HG03354 (cell line): ENCODE data around the gene AMER3.
A peak's percentile ranks its signal among the peaks of the same experiment; 100 is the strongest.
"Not testable (repeated sequence)": the region's sequence is repeated elsewhere in the genome, so short reads cannot be mapped to it uniquely, and the experiment has no call there.

Experiments
- ATAC-seq: cut with Tn5 transposase; IDR thresholded peaks from one replicate; pipeline ENCODE4 v1.9.1; 2021; ENCODE audit warnings: mild to moderate bottlenecking; ENCODE audit not compliant: unreplicated experiment, poor library complexity, severe bottlenecking

AMER3 gene, protein sequence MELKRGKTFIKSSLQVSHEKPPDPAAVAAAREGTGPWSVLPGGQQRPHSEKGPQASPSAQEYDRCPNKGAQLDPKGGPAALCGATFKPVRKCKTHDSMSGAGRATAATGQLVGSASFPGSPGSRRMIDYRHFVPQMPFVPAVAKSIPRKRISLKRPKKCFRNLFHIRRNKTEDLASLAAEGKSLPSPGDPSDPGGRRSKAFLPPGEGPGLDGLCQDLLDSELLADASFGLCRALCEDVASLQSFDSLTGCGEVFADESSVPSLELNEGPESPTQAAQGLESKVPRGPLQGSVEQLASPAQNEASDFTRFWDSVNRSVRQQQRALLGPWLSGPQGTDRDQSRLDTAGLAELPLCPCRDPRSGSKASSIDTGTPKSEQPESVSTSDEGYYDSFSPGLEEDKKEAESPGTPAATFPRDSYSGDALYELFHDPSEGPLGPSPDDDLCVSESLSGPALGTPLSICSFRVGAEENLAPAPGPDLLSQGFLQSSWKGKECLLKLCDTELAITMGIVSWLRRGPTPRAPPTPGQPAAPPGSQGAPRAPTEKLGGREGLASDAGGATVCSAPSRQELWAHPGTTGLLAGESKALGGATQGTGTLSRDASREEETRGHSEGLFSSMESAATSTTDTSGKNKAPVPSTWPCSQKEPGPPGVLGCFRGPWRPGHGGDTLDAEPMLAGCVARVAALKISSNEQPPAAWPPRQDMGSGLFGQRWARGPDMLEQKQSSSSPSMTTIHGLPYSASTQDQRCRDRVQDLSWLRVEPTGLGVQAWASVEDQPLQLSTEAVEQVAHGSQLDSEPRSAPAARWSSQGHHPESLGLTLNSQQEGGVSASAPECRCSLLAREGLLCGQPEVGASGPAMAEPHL

DNA sequence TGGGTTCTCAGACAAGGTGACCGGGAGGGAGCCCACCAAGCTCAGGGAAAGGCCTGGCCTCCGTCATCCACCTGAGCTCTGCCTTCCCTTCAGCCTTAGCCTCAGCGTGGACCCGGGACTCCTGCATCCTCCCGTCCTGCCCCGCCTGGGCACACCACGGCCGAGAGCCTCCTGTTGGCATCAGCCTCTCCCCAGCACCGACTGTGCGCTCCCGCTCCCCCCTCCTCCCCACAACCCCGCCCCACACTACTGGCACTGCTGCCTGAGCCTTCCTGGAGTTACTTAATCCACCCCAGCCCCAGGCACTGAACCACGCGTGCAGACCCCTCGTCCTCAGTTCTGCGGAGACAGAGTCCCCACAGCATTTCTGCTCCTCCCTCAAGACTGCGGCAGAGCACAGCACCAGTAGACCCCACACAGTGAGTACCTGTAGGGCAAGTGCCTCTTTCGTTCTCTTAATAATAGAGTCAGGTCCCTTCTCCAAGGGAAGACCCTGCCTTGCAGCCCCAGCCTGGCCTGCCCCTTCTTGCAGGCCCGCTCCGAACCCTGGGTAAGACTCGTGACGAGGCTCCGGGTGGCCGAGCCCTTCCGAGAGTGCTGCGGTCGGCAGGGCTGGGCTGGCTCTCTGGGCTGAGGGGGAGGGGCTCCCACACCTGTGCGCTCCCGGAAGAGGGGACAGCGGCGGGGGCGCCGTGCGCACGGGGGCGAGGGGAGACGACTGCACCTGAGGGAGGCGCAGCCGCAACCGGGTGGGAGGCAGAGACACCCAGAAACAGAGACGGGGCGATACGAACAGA, at the start of gene AMER3:
TSS of gene AMER3 (plus strand) at position 285 of the 797 bp plus-strand sequence. CDS start 6,533 bp downstream, outside the sequence.
- peak; percentile 55 for ATAC-seq

DNA sequence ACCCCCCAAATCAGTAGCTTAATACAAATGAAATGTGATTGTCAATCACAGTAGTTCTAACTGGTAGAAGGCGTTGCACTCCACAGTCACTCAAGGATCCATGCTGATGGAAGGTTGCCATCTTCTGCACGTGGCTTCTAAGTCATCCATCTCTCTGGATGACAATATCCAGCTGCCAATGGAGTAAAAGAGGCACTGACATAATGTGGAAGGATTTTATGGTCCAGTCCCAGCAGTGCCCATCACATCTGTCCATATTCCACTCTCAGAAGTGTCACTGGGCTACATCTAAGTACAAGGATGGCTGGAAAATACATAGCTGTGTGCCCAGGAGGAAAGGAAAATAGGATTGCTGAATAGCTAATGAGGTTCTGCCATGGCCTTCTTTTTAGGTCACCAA, 40.5 kb upstream of the AMER3 start:
- ATAC-seq, result not testable (repeated sequence)

DNA sequence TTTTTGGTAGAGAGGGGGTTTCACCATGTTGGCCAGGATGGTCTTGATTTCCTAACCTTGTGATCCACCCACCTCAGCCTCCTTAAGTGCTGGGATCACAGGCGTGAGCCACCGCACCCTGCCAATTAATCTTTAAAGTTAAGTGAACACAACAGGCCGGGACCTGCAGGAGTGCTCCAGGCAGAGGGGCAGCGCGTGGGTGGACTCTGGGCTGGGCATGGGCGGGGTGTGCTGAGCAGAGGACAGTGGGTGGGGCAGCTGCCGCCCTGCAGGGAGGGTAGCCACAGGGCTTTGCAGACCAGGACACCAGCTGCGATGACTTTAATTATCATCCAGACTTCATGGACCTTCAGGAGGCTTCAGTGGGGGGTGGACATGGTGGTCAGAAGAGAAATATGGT, 35.3 kb upstream of the AMER3 start:
- no peak for ATAC-seq

DNA sequence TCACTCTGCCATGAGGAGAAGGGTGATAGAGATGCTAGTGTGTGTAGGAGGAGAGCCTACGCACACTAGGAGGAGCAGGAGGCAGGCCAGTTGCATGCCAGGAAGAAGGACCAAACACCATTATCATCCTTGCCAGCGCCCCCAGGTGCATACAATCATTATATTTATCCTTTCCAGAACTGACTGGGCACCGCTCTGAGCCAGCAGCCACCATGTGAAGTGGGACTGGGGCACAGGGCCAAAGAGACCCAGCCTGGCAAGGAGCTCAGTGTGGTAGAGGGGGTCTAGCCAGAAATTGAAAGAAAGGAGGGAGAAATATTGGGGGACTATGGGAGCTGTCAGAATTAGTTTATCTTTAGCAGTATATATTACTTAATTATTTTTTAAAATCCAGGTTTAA, 34.8 kb upstream of the AMER3 start:
- no peak for ATAC-seq

DNA sequence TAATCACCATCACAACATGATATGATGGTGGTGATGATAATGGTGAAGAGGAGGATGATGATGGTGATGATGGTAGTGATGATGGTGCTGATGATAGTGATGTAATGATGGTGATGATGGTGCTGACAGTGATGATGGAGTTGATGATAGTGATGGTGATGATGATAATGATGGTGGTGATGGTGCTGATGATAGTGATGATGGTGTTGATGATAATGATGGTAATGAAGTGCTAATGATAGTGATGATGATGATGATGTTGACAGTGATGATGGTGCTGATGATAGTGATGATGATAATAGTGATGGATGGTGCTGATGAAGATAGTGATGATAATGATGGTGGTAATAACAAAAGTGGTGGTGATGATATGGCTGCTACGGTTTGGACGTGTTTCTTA, 30.9 kb upstream of the AMER3 start:
- no peak for ATAC-seq

DNA sequence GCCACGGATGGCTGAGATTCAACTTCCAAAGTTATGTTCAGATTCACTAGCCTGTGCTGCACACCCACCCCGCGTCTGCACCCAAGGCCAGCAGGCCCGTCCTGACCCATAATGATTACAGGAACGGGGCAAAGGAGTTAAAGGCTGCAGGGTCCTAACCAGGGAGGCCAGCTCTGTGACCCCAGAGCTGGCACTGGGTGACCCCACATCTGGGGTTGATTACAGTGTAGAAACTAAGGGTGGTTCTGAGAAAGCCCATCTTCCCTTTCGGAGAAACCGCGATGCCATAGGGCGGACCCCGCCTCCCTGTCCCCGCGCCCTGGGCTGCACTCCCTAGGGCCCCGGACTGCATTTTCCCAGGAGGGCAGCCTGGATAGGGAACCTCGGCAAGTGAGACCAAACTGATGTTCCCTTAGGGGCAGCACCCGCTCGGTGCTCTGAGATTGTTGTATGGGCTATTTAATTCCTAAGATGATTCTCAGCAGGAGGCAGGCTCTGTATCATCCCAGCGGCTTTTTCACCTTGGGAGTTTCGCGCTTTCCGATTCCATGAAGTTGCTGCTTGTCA, 28.6 kb upstream of the AMER3 start:
- ATAC-seq, result no peak

DNA sequence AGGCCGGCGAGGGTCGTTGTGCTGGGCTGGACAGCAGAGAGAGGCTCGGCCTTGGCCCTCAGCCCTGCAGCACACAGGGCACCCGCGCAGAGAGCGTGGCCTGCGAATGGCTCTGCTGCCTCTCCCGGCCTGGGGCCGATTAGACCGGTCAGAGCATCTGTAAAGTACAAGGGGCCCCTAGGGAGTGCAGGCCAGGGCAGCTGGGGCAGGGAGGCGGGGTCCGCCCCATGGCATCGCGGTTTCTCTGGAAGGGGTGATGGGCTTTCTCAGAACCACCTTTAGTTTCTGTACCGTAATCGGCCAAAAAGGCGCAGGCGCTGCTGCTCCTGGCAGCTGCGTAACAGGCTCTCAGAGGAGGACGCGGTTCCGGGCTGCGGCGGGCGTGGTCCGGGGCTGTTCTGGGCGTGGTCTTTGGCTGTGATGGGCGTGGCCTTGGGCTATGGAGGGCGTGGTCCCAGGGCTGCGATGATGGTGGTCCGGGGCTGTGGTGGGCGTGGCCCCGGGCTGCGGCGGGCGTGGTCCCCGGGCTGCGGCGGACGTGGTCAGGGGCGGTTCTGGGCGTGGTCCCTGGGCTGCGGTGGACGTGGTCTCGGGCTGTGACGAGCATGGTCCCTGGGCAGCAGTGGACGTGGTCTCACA, 27.9 kb upstream of the AMER3 start:
- ATAC-seq, result peak; percentile 97

DNA sequence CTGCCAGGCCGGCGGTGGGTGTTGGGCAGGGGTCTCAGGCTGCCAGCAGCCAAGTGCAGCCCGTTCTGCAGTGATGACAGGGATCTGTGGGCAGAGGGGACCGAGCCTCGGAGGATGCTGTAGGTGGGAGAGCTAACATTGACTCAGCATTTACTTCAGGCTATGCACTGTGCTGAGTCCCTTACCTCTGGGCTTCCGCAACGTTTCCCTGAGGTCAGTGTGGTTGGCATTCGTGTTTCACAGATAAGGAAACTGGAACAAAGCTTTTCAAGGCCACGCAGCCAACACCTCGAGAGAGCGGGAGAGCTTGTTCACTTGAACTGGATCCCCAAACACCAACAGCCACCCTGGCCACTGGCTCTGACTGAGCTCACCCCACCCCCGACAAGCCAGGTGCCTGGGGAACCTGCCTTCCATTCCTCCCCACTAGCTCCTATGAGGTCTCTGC, 27.3 kb upstream of the AMER3 start:
- peak; percentile 15 for ATAC-seq

DNA sequence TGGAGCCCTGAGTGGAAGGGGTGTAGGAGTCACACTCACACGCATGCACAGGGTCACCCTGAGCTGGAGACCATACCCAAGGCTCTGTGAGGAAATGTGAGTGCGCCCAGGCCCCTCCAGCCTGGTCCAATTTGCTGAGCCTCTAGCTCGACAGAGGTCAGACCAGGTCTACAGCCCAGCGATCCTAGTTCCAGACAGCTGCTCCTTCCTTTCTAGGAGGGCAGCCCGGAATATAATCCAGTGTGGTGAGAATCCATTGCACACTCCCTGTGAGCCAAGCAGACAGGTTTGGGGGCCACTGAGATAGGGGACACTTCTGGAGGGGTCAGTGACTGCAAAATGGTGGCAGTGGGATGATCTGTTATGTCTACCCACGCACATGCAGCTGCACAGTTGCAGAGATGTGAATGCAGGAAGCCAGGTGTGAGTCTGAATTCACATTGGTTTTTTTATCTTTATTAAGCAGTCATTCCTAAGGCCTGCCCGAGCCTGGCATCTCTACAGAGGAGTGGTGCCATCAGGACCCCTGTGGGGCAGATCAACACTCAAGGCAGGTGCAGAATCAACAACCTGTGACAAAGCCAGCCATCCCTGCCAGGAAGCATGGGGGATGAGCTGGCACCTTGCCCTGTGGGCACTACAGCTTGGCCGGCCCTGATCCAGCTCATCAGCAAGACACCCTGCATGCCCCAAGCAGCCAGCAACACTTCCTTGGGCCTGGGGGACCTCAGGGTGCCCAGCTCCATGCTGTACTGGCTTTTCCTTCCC, 26.6 kb upstream of the AMER3 start, which contains the start of gene GPR148:
TSS of gene GPR148 (plus strand) at position 522 of the 768 bp plus-strand sequence. CDS start at position 604, 82 bp downstream.
- no peak for ATAC-seq

DNA sequence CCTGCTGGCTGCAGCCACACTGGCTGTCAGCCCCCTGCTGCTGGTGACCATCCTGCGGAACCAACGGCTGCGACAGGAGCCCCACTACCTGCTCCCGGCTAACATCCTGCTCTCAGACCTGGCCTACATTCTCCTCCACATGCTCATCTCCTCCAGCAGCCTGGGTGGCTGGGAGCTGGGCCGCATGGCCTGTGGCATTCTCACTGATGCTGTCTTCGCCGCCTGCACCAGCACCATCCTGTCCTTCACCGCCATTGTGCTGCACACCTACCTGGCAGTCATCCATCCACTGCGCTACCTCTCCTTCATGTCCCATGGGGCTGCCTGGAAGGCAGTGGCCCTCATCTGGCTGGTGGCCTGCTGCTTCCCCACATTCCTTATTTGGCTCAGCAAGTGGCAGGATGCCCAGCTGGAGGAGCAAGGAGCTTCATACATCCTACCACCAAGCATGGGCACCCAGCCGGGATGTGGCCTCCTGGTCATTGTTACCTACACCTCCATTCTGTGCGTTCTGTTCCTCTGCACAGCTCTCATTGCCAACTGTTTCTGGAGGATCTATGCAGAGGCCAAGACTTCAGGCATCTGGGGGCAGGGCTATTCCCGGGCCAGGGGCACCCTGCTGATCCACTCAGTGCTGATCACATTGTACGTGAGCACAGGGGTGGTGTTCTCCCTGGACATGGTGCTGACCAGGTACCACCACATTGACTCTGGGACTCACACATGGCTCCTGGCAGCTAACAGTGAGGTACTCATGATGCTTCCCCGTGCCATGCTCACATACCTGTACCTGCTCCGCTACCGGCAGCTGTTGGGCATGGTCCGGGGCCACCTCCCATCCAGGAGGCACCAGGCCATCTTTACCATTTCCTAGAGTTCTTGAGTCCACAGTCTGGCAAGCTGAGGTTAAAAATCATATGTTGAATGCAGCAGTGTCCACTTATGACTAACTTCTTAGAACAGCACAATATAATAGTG, 25.7 kb upstream of the AMER3 start:
- no peak for ATAC-seq

DNA sequence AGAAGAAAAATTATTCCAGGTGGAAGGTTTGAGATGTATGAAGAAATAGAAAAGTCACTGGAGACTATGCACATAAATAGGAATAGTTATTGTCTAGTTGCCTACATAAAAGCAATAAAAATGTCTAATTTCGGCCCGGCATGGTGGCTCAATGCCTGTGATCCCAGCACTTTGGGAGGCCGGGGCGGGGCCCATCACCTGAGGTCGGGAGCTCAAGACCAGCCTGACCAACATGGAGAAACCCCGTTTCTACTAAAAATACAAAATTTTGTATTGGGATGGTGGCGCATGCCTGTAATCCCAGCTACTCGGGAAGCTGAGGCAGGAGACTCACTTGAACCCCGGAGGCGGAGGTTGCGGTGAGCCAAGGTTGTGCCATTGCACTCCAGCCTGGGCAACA, 23.1 kb upstream of the AMER3 start:
- not testable (repeated sequence) for ATAC-seq

DNA sequence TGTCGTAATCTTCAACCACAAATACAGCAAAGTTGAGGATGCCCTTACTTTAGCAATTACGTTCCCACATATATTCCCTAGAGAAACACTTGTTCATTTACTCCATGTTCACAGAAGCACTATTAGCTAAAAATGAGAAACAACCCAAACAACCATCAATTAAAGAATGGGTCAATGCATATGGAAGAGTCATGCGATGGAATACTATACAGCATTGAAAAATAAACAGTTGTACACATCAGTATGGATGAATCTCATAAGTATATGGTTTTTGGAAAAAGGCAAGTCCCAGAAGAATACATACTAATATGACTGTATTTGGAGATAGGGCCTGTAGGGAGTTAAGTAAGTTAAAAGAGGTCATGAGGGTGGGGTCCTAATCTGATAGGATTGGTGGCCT, 20.1 kb upstream of the AMER3 start:
- ATAC-seq, result no peak

DNA sequence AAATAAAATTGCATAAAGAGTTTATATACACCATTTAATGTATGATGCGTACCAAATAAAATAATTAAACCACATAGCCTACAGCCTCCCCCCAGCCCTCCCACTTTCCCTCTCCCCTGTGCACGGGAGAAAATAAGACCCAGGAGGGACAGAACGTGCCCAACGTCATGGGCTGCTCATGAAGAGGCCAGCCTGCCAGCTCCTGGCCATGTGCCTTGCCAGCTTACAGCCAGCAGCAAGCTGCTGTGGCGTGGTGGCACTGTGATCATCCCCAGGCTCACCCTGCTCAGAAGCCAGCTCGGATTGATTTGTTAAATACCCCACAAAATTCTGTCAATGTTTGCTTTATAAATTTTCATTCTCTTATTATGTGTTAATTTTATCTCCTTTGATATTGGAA, 18.9 kb upstream of the AMER3 start:
- ATAC-seq, result no peak

DNA sequence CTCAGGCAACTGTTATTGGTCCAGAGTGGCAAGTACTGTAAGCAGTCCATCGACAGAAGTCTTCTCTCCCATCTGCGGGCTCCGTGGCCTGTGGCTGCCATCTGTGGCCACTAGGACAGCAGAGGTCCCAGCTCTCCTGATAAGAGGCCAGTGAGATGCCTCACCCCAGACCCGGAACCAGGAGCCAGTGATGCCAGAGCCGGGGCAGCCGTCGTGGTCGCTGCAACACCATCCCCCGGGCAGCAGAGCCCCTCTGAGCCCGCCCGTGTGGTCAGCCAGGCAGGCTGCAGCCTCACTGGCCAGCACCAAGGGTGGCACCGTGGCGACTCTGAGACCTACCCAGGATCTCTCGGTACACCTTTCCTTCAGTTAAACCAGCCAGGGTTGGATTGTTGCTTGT, 17.7 kb upstream of the AMER3 start:
- no peak for ATAC-seq

DNA sequence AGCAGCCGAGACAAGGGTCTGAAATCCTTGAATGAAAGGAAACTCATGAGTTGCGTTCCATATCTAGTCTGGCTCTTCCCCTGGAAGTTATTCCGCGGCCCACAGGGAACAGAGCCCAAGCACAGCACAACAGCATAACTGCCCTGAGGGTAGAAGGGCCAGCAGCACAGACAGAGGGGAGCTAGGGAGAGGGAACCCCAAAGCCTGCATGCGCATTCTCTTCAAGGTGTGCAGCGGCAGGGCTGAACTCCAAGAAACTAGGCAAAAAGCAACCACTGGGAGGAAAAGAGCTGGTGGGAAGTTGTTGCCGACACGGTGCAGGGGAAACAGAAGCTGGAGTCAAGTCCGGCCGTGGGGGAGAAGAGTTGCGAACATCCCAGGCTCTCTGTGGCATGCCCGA, 14.7 kb upstream of the AMER3 start:
- no peak for ATAC-seq

DNA sequence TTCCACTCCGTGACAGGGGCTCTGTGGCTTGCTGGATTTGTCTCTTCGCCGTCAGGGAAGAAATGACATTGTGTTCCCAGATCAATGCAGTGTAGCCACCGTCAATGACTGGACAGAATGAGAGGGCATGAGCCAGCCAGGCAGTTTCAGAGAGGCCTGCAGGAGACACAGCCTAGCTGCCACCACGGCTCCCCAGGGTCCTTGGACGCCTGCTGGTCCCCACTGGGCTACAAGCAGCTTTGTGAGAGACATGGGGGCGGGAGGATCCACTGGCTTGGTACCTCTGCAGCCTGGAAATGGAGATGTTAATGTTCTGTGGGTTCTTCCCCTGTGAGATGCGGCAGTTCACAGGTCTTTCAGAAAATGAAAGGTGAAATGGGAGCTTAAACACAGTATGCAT, 12.1 kb upstream of the AMER3 start:
- no peak for ATAC-seq
